ENCODE measurements around the gene TJP2.

The TJP2 gene

DNA sequence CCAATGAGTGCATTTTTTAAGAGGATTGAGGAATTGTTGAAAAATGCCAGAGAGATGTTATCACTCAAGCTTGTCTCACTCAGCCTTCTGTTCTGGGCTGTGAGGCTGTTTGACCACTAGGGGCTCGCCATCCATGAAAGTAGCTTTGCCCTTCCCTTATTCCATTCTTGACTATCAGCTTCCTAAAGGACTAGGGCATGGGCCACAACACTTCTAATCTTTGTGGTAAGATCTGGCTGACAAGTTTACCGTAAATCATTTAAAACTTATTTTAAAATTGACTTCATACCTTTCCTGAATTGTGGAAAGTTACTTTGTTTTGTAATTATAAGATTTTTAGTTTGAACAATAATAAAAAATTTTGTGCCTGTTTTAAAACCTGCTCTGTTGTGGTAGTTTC lies 49.5 kb downstream of the TJP2 start:
- H3K9me3 ChIP-seq (ENCODE audit: low read length): no peaks in the 10 kb centered on the region
- TF ChIP-seq, protein P1, sequence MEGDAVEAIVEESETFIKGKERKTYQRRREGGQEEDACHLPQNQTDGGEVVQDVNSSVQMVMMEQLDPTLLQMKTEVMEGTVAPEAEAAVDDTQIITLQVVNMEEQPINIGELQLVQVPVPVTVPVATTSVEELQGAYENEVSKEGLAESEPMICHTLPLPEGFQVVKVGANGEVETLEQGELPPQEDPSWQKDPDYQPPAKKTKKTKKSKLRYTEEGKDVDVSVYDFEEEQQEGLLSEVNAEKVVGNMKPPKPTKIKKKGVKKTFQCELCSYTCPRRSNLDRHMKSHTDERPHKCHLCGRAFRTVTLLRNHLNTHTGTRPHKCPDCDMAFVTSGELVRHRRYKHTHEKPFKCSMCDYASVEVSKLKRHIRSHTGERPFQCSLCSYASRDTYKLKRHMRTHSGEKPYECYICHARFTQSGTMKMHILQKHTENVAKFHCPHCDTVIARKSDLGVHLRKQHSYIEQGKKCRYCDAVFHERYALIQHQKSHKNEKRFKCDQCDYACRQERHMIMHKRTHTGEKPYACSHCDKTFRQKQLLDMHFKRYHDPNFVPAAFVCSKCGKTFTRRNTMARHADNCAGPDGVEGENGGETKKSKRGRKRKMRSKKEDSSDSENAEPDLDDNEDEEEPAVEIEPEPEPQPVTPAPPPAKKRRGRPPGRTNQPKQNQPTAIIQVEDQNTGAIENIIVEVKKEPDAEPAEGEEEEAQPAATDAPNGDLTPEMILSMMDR (IDR thresholded peaks at IDR 0.05; ENCODE audit: low read length): peak; percentile 62
- no peak for TF ChIP-seq EZH2 (IDR thresholded peaks at IDR 0.05; ENCODE audit: borderline replicate concordance, low read length)

DNA sequence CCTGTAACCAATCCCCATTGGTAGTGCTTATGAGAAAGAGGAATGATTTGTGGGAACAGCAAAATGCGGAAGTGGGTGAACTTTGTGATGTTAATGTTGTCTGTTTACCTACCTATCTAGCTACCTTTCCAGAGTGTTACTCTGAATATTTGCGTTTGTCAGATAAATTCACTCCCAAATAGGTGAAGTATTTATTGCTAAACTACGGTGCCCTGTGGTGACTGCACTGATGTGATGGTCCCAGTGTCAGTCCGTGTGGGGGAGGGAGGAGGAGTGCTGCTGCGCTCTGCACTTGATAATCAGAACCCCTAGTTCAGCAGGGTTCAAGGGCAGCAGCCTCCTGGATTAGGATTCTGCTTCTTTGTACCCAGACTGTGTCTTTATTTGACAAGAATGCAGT lies 55.3 kb downstream of the TJP2 start:
- H3K4me2 ChIP-seq (ENCODE audit: low read length): no peak overlapping the region
- H3K9me2 ChIP-seq (ENCODE audit: low read depth, low read length): no peaks in the 10 kb centered on the region
- no peaks in the 10 kb centered on the region for H3K79me2 ChIP-seq (ENCODE audit: insufficient read depth, low read length)
- H3K4me3 ChIP-seq (ENCODE audit: low read depth, low read length, poor library complexity, severe bottlenecking): no peak overlapping the region
- peaks cover 44% of the 10 kb centered on the region for H3K36me3 ChIP-seq (ENCODE audit: insufficient read depth, low read length)
- no peaks in the 10 kb centered on the region for H3F3A ChIP-seq (ENCODE audit: insufficient read depth, low read length)
- no peaks in the 10 kb centered on the region for H4K20me1 ChIP-seq (ENCODE audit: insufficient read depth, low read length)
- H2AFZ ChIP-seq (ENCODE audit: low read length): no peak overlapping the region
- no peak overlapping the region for H3K9ac ChIP-seq (ENCODE audit: low read length)
- no peaks in the 10 kb centered on the region for H3K4me1 ChIP-seq (ENCODE audit: insufficient read depth, low read length, severe bottlenecking)
- no peak overlapping the region for H3K27ac ChIP-seq (ENCODE audit: low read depth, low read length, poor library complexity, severe bottlenecking)
- H3K27me3 ChIP-seq (ENCODE audit: insufficient read depth, low read length): no peaks in the 10 kb centered on the region
- TF ChIP-seq, protein P1 (IDR thresholded peaks at IDR 0.05; ENCODE audit: low read length): no peak
- TF ChIP-seq EZH2 (IDR thresholded peaks at IDR 0.05; ENCODE audit: borderline replicate concordance, low read length): no peak
- H3K9me3 ChIP-seq (ENCODE audit: low read length): no peaks in the 10 kb centered on the region

More for the DNA sequence above, 49.5 kb downstream of the TJP2 start:
- Histone ChIP-seq H3K4me3 (ENCODE audit: low read depth, low read length, poor library complexity, severe bottlenecking) (no peak overlapping the region), H3K9me2 (ENCODE audit: low read depth, low read length) (no peaks in the 10 kb centered on the region), H4K20me1 (ENCODE audit: insufficient read depth, low read length) (no peaks in the 10 kb centered on the region), H3K36me3 (ENCODE audit: insufficient read depth, low read length) (peaks cover 26% of the 10 kb centered on the region), H2AFZ (ENCODE audit: low read length) (no peak overlapping the region), H3K27ac (ENCODE audit: low read depth, low read length, poor library complexity, severe bottlenecking) (no peak overlapping the region), H3K27me3 (ENCODE audit: insufficient read depth, low read length) (no peaks in the 10 kb centered on the region), H3F3A (ENCODE audit: insufficient read depth, low read length) (no peaks in the 10 kb centered on the region), H3K79me2 (ENCODE audit: insufficient read depth, low read length) (no peaks in the 10 kb centered on the region), H3K9ac (ENCODE audit: low read length) (no peak overlapping the region), H3K4me2 (ENCODE audit: low read length) (no peak overlapping the region), H3K4me1 (ENCODE audit: insufficient read depth, low read length, severe bottlenecking) (no peaks in the 10 kb centered on the region)

DNA sequence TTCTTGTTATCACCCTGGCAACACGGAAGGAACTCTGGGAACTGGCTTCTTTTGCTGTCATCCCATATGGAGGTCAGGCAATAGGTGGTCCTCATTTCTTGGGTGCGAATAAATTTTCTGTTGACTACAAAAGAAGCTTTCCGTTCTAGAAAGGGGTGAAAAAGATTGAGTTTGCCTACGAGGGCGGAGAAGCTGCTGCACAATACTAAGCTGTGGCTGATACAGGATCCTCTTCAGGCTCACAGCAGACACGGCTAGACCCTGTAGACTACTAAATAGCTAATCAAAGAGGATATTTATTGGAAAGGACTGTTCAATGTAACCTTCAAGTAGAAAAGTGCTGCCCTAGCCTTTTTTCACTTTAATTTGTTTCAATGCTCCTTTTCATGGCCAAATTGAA lies 58.1 kb downstream of the TJP2 start:
- Histone ChIP-seq H2AFZ (ENCODE audit: low read length) (no peak overlapping the region), H3K9me2 (ENCODE audit: low read depth, low read length) (no peaks in the 10 kb centered on the region), H3K9me3 (ENCODE audit: low read length) (no peaks in the 10 kb centered on the region), H3K27me3 (ENCODE audit: insufficient read depth, low read length) (no peaks in the 10 kb centered on the region), H3K4me3 (ENCODE audit: low read depth, low read length, poor library complexity, severe bottlenecking) (no peak overlapping the region), H4K20me1 (ENCODE audit: insufficient read depth, low read length) (no peaks in the 10 kb centered on the region), H3K4me1 (ENCODE audit: insufficient read depth, low read length, severe bottlenecking) (no peaks in the 10 kb centered on the region), H3K79me2 (ENCODE audit: insufficient read depth, low read length) (no peaks in the 10 kb centered on the region), H3K9ac (ENCODE audit: low read length) (no peak overlapping the region), H3K36me3 (ENCODE audit: insufficient read depth, low read length) (peaks cover 49% of the 10 kb centered on the region), H3K27ac (ENCODE audit: low read depth, low read length, poor library complexity, severe bottlenecking) (no peak overlapping the region), H3F3A (ENCODE audit: insufficient read depth, low read length) (no peaks in the 10 kb centered on the region), H3K4me2 (ENCODE audit: low read length) (no peak overlapping the region)
- TF ChIP-seq EZH2 (IDR thresholded peaks at IDR 0.05; ENCODE audit: borderline replicate concordance, low read length): no peak
- TF ChIP-seq, protein P1 (IDR thresholded peaks at IDR 0.05; ENCODE audit: low read length): no peak
